Measurements from ENCODE around the gene FAM76B.

FAM76B gene

DNA sequence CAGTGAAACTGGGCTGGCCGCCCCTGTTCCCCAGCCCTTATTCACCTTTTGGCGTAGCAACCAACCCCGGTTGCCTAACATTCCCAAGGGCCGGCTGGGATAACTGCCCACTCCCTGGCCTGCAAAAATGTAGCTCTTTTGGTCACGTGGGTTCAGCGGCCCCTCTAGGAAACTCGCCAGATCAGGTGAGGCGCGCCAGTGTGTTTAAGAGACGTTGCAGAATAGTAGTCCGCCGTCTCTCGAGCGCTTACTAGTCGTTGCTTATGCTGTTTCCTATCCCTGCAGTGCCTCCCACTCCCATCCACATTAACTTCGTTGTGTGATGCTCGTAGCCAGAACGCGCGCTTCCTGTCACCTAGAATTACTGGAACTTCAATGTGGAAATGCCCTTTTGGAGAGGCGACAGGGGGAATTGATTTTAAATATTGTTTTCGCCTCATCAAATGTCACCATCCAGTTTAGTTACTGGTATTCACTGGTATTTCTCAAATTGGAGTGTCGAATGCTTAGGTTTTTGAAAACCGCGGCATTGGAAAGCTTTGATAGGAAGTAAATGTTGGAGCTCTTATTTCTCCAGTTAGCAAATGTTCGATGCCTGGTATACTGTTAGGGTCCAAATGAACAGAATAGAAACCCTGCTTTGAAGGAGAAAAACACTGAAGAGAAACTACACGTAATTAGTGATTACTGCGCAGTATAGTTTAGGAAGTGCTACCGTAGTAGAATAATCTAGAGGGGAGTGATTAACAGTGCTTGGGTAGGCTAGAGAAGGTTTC lies 1.5 kb upstream of the FAM76B start:
- Histone ChIP-seq H3K79me1 (ENCODE audit: low read length) (peaks cover 19% of the 10 kb centered on the region), H3K23ac (ENCODE audit: low read length) (no peak overlapping the region), H3K9ac (ENCODE audit: low read length) (peak overlapping the region; percentile 93), H2AK5ac (ENCODE audit: low read length) (peak overlapping the region; percentile 51), H3K14ac (ENCODE audit: low read length) (peak overlapping the region; percentile 62), H3K4me1 (ENCODE audit: control insufficient read depth in 1 of 2, insufficient read depth in 2 of 2, low read length in 2 of 2) (peaks cover 0 to 4% of the 10 kb centered on the region in 2 experiments), H3K18ac (ENCODE audit: low read length) (peak overlapping the region; percentile 60), H4K12ac (ENCODE audit: low read depth, low read length) (peak overlapping the region; percentile 83), H3K36me3 (ENCODE audit: control insufficient read depth in 1 of 2, insufficient read depth in 2 of 2, low read length in 2 of 2) (peaks cover 0 to 3% of the 10 kb centered on the region in 2 experiments), H3K79me2 (ENCODE audit: control insufficient read depth, insufficient read depth, low read length, poor library complexity) (peaks cover 17% of the 10 kb centered on the region), H3K4me2 (ENCODE audit: low read length) (peak overlapping the region; percentile 86), H3K4me3 (ENCODE audit: low read depth, low read length) (peak overlapping the region; percentile 92), H3K4ac (ENCODE audit: low read depth, low read length) (peak overlapping the region; percentile 87), H3K27ac (ENCODE audit: low read depth, low read length) (peak overlapping the region; percentile 80), H2AFZ (ENCODE audit: insufficient read depth, low read length, poor library complexity) (peak overlapping the region; percentile 92), H4K8ac (ENCODE audit: low read depth, low read length) (peak overlapping the region; percentile 85), H4K91ac (ENCODE audit: low read depth, low read length) (peak overlapping the region; percentile 71), H2BK120ac (ENCODE audit: insufficient read depth, low read length, poor library complexity) (peak overlapping the region; percentile 63), H2BK12ac (ENCODE audit: low read length) (no peak overlapping the region), H3K27me3 (ENCODE audit: insufficient read depth, low read length) (no peaks in the 10 kb centered on the region), H2BK5ac (ENCODE audit: low read depth, low read length, poor library complexity) (peak overlapping the region; percentile 94), H3K9me3 (ENCODE audit: insufficient read depth, low read depth, low read length) (no peaks in the 10 kb centered on the region)
- WGBS (ENCODE audit: extremely low coverage, insufficient coverage, insufficient read length) = no CpG with 5 or more reads among the region's 29 CpGs
- DNase-seq = peak; percentile 63

DNA sequence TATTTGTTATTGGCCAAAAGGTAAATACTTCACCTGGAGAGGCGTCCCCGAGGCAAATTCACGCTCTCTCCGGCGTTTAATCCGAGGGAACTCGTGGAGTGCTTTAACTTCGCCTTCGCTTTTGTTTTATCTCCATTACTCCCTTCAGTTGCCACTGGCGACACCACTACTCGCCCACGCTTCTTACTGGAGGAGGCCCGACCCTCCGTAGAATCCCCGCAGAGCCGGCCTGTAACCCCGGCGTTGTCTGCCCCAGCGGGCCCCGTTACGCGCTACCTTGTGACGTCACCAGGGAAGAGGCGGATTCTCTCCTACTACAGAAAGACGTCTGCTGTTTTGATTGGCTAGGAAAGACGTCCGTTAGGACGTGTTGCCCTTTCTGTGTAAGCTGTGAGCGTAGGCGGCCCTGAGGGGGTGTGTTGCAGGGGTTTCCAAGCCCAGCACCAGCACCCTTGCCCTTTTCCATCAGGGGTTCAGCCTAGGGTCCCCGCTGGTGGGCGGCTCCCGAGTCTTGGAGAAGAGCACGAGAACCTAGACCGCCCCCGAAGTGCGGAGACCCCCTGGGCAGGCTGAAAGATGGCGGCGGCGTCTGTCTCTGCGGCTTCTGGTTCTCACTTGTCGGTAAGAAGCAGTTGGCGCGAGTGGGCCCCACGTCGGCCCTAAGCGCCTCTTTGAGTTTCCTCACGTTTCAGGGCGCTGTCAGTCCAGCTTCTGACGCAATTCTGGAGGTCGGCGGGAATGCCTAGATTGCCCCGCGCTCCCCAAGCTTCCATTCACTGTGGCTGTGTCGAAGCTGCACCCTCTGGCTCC lies 746 bp upstream of the FAM76B start, which contains the start of gene CEP57:
Gene CEP57 (plus strand): TSS at position 376 of the 810 bp plus-strand sequence. CDS start 201 bp downstream, at position 577.
- peak within 1 kb of the TSS; percentile 86 for H3K4me2 ChIP-seq (ENCODE audit: low read length)
- peak; percentile 94 to 99 for DNase-seq
- no peaks in the 10 kb centered on the region for H3K9me3 ChIP-seq (ENCODE audit: insufficient read depth, low read depth, low read length)
- peak within 1 kb of the TSS; percentile 94 for H2BK5ac ChIP-seq (ENCODE audit: low read depth, low read length, poor library complexity)
- peak within 1 kb of the TSS; percentile 89 for H4K8ac ChIP-seq (ENCODE audit: low read depth, low read length)
- H3K14ac ChIP-seq (ENCODE audit: low read length) = peak within 1 kb of the TSS; percentile 82
- H3K4me1 ChIP-seq (ENCODE audit: control insufficient read depth in 1 of 2, insufficient read depth in 2 of 2, low read length in 2 of 2) = peaks cover 0 to 4% of the 10 kb centered on the region in 2 experiments
- H3K23ac ChIP-seq (ENCODE audit: low read length) = no peak within 1 kb of the TSS
- peak within 1 kb of the TSS; percentile 83 for H3K18ac ChIP-seq (ENCODE audit: low read length)
- H3K9ac ChIP-seq (ENCODE audit: low read length) = peak within 1 kb of the TSS; percentile 93
- peaks cover 3 to 4% of the 10 kb centered on the region in 2 experiments for H3K36me3 ChIP-seq (ENCODE audit: control insufficient read depth in 1 of 2, insufficient read depth in 2 of 2, low read length in 2 of 2)
- no CpG with 5 or more reads among the region's 55 CpGs for WGBS (ENCODE audit: extremely low coverage, insufficient coverage, insufficient read length)
- H3K4me3 ChIP-seq (ENCODE audit: low read depth, low read length) = peak within 1 kb of the TSS; percentile 95
- peak within 1 kb of the TSS; percentile 81 for H4K91ac ChIP-seq (ENCODE audit: low read depth, low read length)
- peak within 1 kb of the TSS; percentile 92 for H2AFZ ChIP-seq (ENCODE audit: insufficient read depth, low read length, poor library complexity)
- H3K79me2 ChIP-seq (ENCODE audit: control insufficient read depth, insufficient read depth, low read length, poor library complexity) = peaks cover 17% of the 10 kb centered on the region
- peak within 1 kb of the TSS; percentile 97 for H3K27ac ChIP-seq (ENCODE audit: low read depth, low read length)
- H2BK12ac ChIP-seq (ENCODE audit: low read length) = peak within 1 kb of the TSS; percentile 4
- peak within 1 kb of the TSS; percentile 87 for H3K4ac ChIP-seq (ENCODE audit: low read depth, low read length)
- no peaks in the 10 kb centered on the region for H3K27me3 ChIP-seq (ENCODE audit: insufficient read depth, low read length)
- peak within 1 kb of the TSS; percentile 83 for H4K12ac ChIP-seq (ENCODE audit: low read depth, low read length)
- H2AK5ac ChIP-seq (ENCODE audit: low read length) = peak within 1 kb of the TSS; percentile 51
- peak within 1 kb of the TSS; percentile 63 for H2BK120ac ChIP-seq (ENCODE audit: insufficient read depth, low read length, poor library complexity)
- peaks cover 19% of the 10 kb centered on the region for H3K79me1 ChIP-seq (ENCODE audit: low read length)

DNA sequence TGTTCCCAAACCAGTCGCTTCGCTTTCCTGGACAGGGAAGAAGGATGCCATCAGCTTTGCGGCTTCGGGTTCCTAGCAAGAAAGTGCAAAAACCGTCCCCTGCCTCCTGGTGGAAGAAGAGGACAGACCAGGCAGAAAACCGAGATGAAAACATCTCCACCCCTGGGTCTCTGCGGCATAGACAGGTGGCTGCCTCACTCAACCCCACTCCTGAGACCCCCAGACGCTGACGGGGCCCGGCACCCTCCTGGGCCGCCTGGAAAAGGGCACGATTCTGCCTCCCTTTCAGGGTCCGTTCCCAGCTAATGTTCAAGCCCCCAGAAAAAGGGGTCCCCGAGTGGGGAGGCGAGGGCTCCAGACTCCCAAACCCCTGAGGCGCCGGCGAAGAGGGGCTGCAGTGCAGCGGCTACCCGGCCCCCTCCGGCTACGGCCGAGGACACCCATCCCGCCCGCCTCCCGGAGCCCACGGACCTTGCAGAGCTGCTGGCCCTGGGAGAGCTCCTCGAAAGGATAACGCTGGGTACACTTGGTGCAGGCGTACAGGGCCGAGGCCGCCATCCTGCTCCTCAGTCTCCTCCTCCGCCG lies 569 bp downstream of the FAM76B start:
- Histone ChIP-seq H4K12ac (ENCODE audit: low read depth, low read length) (peak overlapping the region; percentile 73), H3K27ac (ENCODE audit: low read depth, low read length) (peak overlapping the region; percentile 97), H2BK5ac (ENCODE audit: low read depth, low read length, poor library complexity) (peak overlapping the region; percentile 72), H3K23ac (ENCODE audit: low read length) (no peak overlapping the region), H3K9ac (ENCODE audit: low read length) (peak overlapping the region; percentile 92), H3K79me2 (ENCODE audit: control insufficient read depth, insufficient read depth, low read length, poor library complexity) (peaks cover 17% of the 10 kb centered on the region), H2AK5ac (ENCODE audit: low read length) (peak overlapping the region; percentile 42), H4K8ac (ENCODE audit: low read depth, low read length) (peak overlapping the region; percentile 89), H3K79me1 (ENCODE audit: low read length) (peaks cover 19% of the 10 kb centered on the region), H3K27me3 (ENCODE audit: insufficient read depth, low read length) (no peaks in the 10 kb centered on the region), H3K4ac (ENCODE audit: low read depth, low read length) (peak overlapping the region; percentile 34), H2AFZ (ENCODE audit: insufficient read depth, low read length, poor library complexity) (peak overlapping the region; percentile 34), H3K9me3 (ENCODE audit: insufficient read depth, low read depth, low read length) (no peaks in the 10 kb centered on the region), H3K4me3 (ENCODE audit: low read depth, low read length) (peak overlapping the region; percentile 95), H3K14ac (ENCODE audit: low read length) (peak overlapping the region; percentile 74), H3K4me2 (ENCODE audit: low read length) (peak overlapping the region; percentile 66), H4K91ac (ENCODE audit: low read depth, low read length) (peak overlapping the region; percentile 81), H2BK120ac (ENCODE audit: insufficient read depth, low read length, poor library complexity) (peak overlapping the region; percentile 57), H3K18ac (ENCODE audit: low read length) (peak overlapping the region; percentile 13), H3K4me1 (ENCODE audit: control insufficient read depth in 1 of 2, insufficient read depth in 2 of 2, low read length in 2 of 2) (peaks cover 0 to 4% of the 10 kb centered on the region in 2 experiments), H2BK12ac (ENCODE audit: low read length) (no peak overlapping the region), H3K36me3 (ENCODE audit: control insufficient read depth in 1 of 2, insufficient read depth in 2 of 2, low read length in 2 of 2) (peaks cover 3 to 4% of the 10 kb centered on the region in 2 experiments)
- DNase-seq = peak; percentile 1 to 31
- no CpG with 5 or more reads among the region's 34 CpGs for WGBS (ENCODE audit: extremely low coverage, insufficient coverage, insufficient read length)

DNA sequence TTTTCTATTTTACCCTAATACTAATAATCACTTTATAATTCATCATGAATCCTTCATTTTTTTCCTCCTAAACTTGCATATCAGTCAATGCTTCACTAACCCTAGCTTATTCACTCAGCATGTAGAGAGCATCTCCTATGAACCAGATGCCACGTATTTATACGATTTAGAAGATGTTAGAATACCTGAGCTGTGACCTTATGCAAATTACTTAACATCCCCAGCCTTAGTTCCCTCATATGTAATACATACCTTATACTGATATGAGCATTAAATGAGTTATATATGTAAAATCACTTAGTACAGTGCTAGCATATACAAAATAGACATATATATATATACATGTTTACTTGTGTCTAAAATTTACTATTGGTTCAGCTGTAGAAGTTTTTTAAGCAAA lies 9.0 kb downstream of the FAM76B start:
- Histone ChIP-seq H3K79me1 (ENCODE audit: low read length) (no peaks in the 10 kb centered on the region), H3K36me3 (ENCODE audit: control insufficient read depth in 1 of 2, insufficient read depth in 2 of 2, low read length in 2 of 2) (peaks cover 0 to 10% of the 10 kb centered on the region in 2 experiments), H3K4me2 (ENCODE audit: low read length) (no peak overlapping the region), H4K91ac (ENCODE audit: low read depth, low read length) (no peak overlapping the region), H2BK12ac (ENCODE audit: low read length) (no peak overlapping the region), H3K14ac (ENCODE audit: low read length) (no peak overlapping the region), H3K4ac (ENCODE audit: low read depth, low read length) (no peak overlapping the region), H3K23ac (ENCODE audit: low read length) (no peak overlapping the region), H4K8ac (ENCODE audit: low read depth, low read length) (no peak overlapping the region), H3K18ac (ENCODE audit: low read length) (no peak overlapping the region), H2BK120ac (ENCODE audit: insufficient read depth, low read length, poor library complexity) (no peak overlapping the region), H3K27ac (ENCODE audit: low read depth, low read length) (no peak overlapping the region), H3K9me3 (ENCODE audit: insufficient read depth, low read depth, low read length) (no peaks in the 10 kb centered on the region), H3K4me3 (ENCODE audit: low read depth, low read length) (no peak overlapping the region), H3K9ac (ENCODE audit: low read length) (no peak overlapping the region), H3K79me2 (ENCODE audit: control insufficient read depth, insufficient read depth, low read length, poor library complexity) (no peaks in the 10 kb centered on the region), H3K27me3 (ENCODE audit: insufficient read depth, low read length) (no peaks in the 10 kb centered on the region), H2AK5ac (ENCODE audit: low read length) (no peak overlapping the region), H4K12ac (ENCODE audit: low read depth, low read length) (no peak overlapping the region), H3K4me1 (ENCODE audit: control insufficient read depth in 1 of 2, insufficient read depth in 2 of 2, low read length in 2 of 2) (no peaks in the 10 kb centered on the region), H2BK5ac (ENCODE audit: low read depth, low read length, poor library complexity) (no peak overlapping the region), H2AFZ (ENCODE audit: insufficient read depth, low read length, poor library complexity) (no peak overlapping the region)
- no CpG with 5 or more reads among the region's 2 CpGs for WGBS (ENCODE audit: extremely low coverage, insufficient coverage, insufficient read length)
- no peak for DNase-seq
